Measurements from ENCODE around the gene PEX14.

The PEX14 gene

GRCh38 chr1:10549904-10550664 is 75.3 kb downstream of the PEX14 start:
- no peak for DNase-seq

- DNase-seq = no peak
These were observed 78.4 kb downstream of the PEX14 start for GRCh38 chr1:10553118-10553517.

GRCh38 chr1:10555635-10556429 is 81.1 kb downstream of the PEX14 start:
- no peak for DNase-seq

- DNase-seq = no peak
These were observed 81.8 kb downstream of the PEX14 start for GRCh38 chr1:10556430-10557005.

- DNase-seq = no peak
These were observed 83.0 kb downstream of the PEX14 start for GRCh38 chr1:10557714-10558113.

- no peak for DNase-seq
These were observed 84.6 kb downstream of the PEX14 start for GRCh38 chr1:10559386-10559785.

- DNase-seq = no peak
These were observed 86.7 kb downstream of the PEX14 start for GRCh38 chr1:10561497-10561896.

- no peak for DNase-seq
These were observed 87.2 kb downstream of the PEX14 start for GRCh38 chr1:10561955-10562354.

- no peak for DNase-seq
These were observed 89.3 kb downstream of the PEX14 start for GRCh38 chr1:10564063-10564462.

- no peak for DNase-seq
These were observed 94.8 kb downstream of the PEX14 start for GRCh38 chr1:10569531-10569930.

GRCh38 chr1:10575616-10576015 is 100.9 kb downstream of the PEX14 start:
- no peak for DNase-seq

- DNase-seq = no peak
These were observed 103.3 kb downstream of the PEX14 start for GRCh38 chr1:10578070-10578469.

GRCh38 chr1:10583641-10584040 is 108.9 kb downstream of the PEX14 start:
- DNase-seq = no peak

GRCh38 chr1:10585242-10585641 is 110.5 kb downstream of the PEX14 start:
- no peak for DNase-seq

- DNase-seq = no peak
These were observed 111.4 kb downstream of the PEX14 start for GRCh38 chr1:10586125-10586524.

- no peak for DNase-seq
These were observed 113.9 kb downstream of the PEX14 start for GRCh38 chr1:10588640-10589039.

GRCh38 chr1:10589074-10589473 is 114.3 kb downstream of the PEX14 start:
- DNase-seq = no peak

- no peak for DNase-seq
These were observed 116.3 kb downstream of the PEX14 start for GRCh38 chr1:10591010-10591409.

GRCh38 chr1:10592373-10592772 is 117.6 kb downstream of the PEX14 start:
- no peak for DNase-seq

GRCh38 chr1:10593750-10594149 is 119.0 kb downstream of the PEX14 start:
- no peak for DNase-seq

GRCh38 chr1:10594595-10595223 is 120.0 kb downstream of the PEX14 start:
- no peak for DNase-seq

- DNase-seq = no peak
These were observed 122.0 kb downstream of the PEX14 start for GRCh38 chr1:10596780-10597179.
